Spinal cord (tissue), 10 donors: ENCODE data around the gene CHD3. TPM values are rescaled to one million over a fixed set of nuclear protein-coding genes. Genes with fewer than 3 reads are reported as not detected.
A peak's percentile ranks its signal among the peaks of the same experiment; 100 is the strongest.

Experiments
- DNase-seq, 6 donors: peaks; one replicate each; pipeline versions ENCODE4 v3.0.0 to v3.0.0-alpha.2; 2013 to 2015; ENCODE audit warnings: low spot score in 6 of 6, low read depth in 4 of 6
- H3K27ac ChIP-seq: one replicate; pipeline ENCODE4 v1.5.1; 2013; ENCODE audit warnings: low read depth, low read length, control low read depth
- H3K27me3 ChIP-seq: one replicate; pipeline ENCODE4 v1.6.1; 2013; ENCODE audit warnings: low read length; ENCODE audit not compliant: control insufficient read depth, insufficient read depth
- H3K36me3 ChIP-seq: one replicate; pipeline ENCODE4 v1.6.1; 2013; ENCODE audit warnings: low read length; ENCODE audit not compliant: control insufficient read depth, insufficient read depth
- H3K4me1 ChIP-seq: one replicate; pipeline ENCODE4 v1.6.1; 2013; ENCODE audit warnings: low read length; ENCODE audit not compliant: control insufficient read depth, insufficient read depth
- H3K4me3 ChIP-seq: one replicate; pipeline ENCODE4 v1.5.1; 2013; ENCODE audit warnings: low read depth, low read length, control low read depth
- H3K9me3 ChIP-seq: one replicate; pipeline ENCODE4 v1.6.1; 2013; ENCODE audit warnings: low read length; ENCODE audit not compliant: control insufficient read depth, insufficient read depth
- WGBS: methylation state at CpG from one replicate; pipeline ENCODE4 v1.1.5; 2013; ENCODE audit warnings: missing lambda C conversion rate; ENCODE audit not compliant: insufficient coverage; 5-methylcytosine and 5-hydroxymethylcytosine counted together
- polyA plus RNA-seq, 2 donors: library from polyadenylated mRNA; unstranded; fragments of 120-200 nt; gene quantifications; one replicate each; pipeline ENCODE4 v1.2.1, GENCODE V29; 2013; ENCODE audit not compliant: insufficient read length in 2 of 2
- total RNA-seq, 2 donors: library from RNA; depleted of rRNA in 1 of 2; stranded (reverse); fragments of 120-200 nt in 1 of 2; fragments of >200 nt in 1 of 2; gene quantifications; one replicate each; pipeline versions ENCODE4 v1.2.3 to v1.2.4, GENCODE V29; 2013 to 2014
- donor health status: healthy.

The CHD3 gene
- total and polyA plus RNA-seq, 4 donors = 87.0 to 188 (median 127) TPM

- Histone ChIP-seq H3K4me1 (peaks cover 12% of the 10 kb centered on the region), H3K4me3 (no peak overlapping the region), H3K36me3 (peaks cover 60% of the 10 kb centered on the region), H3K27me3 (no peaks in the 10 kb centered on the region), H3K9me3 (no peaks in the 10 kb centered on the region), H3K27ac (no peak overlapping the region)
- no peak for DNase-seq
- WGBS = 82% methylated on average over 2 of the region's 9 CpGs
Measured at GRCh38 chr17:7911116-7911515, 22.5 kb downstream of the CHD3 start.

GRCh38 chr17:7912927-7913524 is 24.4 kb downstream of the CHD3 start:
- peaks cover 41% of the 10 kb centered on the region for H3K36me3 ChIP-seq
- no CpG with 5 or more reads among the region's 3 CpGs for WGBS
- peak in 2 of 6 donors; percentile 81 to 90 for DNase-seq
- H3K4me1 ChIP-seq = peaks cover 21% of the 10 kb centered on the region
- no peak overlapping the region for H3K27ac ChIP-seq
- no peaks in the 10 kb centered on the region for H3K9me3 ChIP-seq
- H3K27me3 ChIP-seq = no peaks in the 10 kb centered on the region
- H3K4me3 ChIP-seq = no peak overlapping the region

GRCh38 chr17:7915179-7915610 is 26.6 kb downstream of the CHD3 start:
- H3K36me3 ChIP-seq = peaks cover 23% of the 10 kb centered on the region
- H3K27me3 ChIP-seq = no peaks in the 10 kb centered on the region
- DNase-seq = no peak
- 0% methylated on average over 11 of the region's 15 CpGs for WGBS
- peak overlapping the region; percentile 71 for H3K4me3 ChIP-seq
- peaks cover 21% of the 10 kb centered on the region for H3K4me1 ChIP-seq
- no peaks in the 10 kb centered on the region for H3K9me3 ChIP-seq
- peak overlapping the region; percentile 92 for H3K27ac ChIP-seq

- no peaks in the 10 kb centered on the region for H3K27me3 ChIP-seq
- DNase-seq = peak; percentile 89 to 99 (median 92)
- no peaks in the 10 kb centered on the region for H3K9me3 ChIP-seq
- peaks cover 21% of the 10 kb centered on the region for H3K4me1 ChIP-seq
- under 1% methylated on average over 93 of the region's 100 CpGs for WGBS
- peak within 1 kb of the TSS; percentile 71 for H3K4me3 ChIP-seq
- peaks cover 17% of the 10 kb centered on the region for H3K36me3 ChIP-seq
- peak within 1 kb of the TSS; percentile 96 for H3K27ac ChIP-seq
Measured at GRCh38 chr17:7915611-7916384, 27.2 kb downstream of the CHD3 start, which contains the start of gene RNF227. Gene RNF227 (minus strand): TSS chr17:7916289. CDS start chr17:7916195, 94 bp downstream.

GRCh38 chr17:7916385-7916682 is 27.7 kb downstream of the CHD3 start:
- peaks cover 21% of the 10 kb centered on the region for H3K4me1 ChIP-seq
- H3K27me3 ChIP-seq = no peaks in the 10 kb centered on the region
- WGBS = 20% methylated on average over 15 of the region's 15 CpGs
- peak overlapping the region; percentile 96 for H3K27ac ChIP-seq
- H3K36me3 ChIP-seq = peaks cover 12% of the 10 kb centered on the region
- peak overlapping the region; percentile 70 for H3K4me3 ChIP-seq
- no peak for DNase-seq
- H3K9me3 ChIP-seq = no peaks in the 10 kb centered on the region

- H3K27ac ChIP-seq = peak overlapping the region; percentile 96
- peak overlapping the region; percentile 70 for H3K4me3 ChIP-seq
- no peaks in the 10 kb centered on the region for H3K9me3 ChIP-seq
- DNase-seq = no peak
- 69% methylated on average over 2 of the region's 2 CpGs for WGBS
- peaks cover 21% of the 10 kb centered on the region for H3K4me1 ChIP-seq
- peaks cover 7% of the 10 kb centered on the region for H3K36me3 ChIP-seq
- H3K27me3 ChIP-seq = no peaks in the 10 kb centered on the region
Measured at GRCh38 chr17:7916808-7917207, 28.2 kb downstream of the CHD3 start.

GRCh38 chr17:7922269-7922844 is 33.8 kb downstream of the CHD3 start:
- H3K9me3 ChIP-seq = no peaks in the 10 kb centered on the region
- DNase-seq = peak in 1 of 6 donors; percentile 53
- peaks cover 5% of the 10 kb centered on the region for H3K36me3 ChIP-seq
- H3K27me3 ChIP-seq = no peaks in the 10 kb centered on the region
- peaks cover 17% of the 10 kb centered on the region for H3K4me1 ChIP-seq
- H3K4me3 ChIP-seq = peak overlapping the region; percentile 52
- 29% methylated on average over 15 of the region's 16 CpGs for WGBS
- peak overlapping the region; percentile 41 for H3K27ac ChIP-seq

GRCh38 chr17:7922845-7923628 is 34.4 kb downstream of the CHD3 start:
- Histone ChIP-seq H3K9me3 (no peaks in the 10 kb centered on the region), H3K4me1 (peaks cover 17% of the 10 kb centered on the region), H3K27me3 (no peaks in the 10 kb centered on the region), H3K4me3 (peak overlapping the region; percentile 52), H3K27ac (peak overlapping the region; percentile 41), H3K36me3 (peaks cover 5% of the 10 kb centered on the region)
- 10% methylated on average over 39 of the region's 45 CpGs for WGBS
- peak in 5 of 6 donors; percentile 57 to 98 (median 87) for DNase-seq

GRCh38 chr17:7927596-7927995 is 39.0 kb downstream of the CHD3 start:
- Histone ChIP-seq H3K27ac (no peak overlapping the region), H3K27me3 (no peaks in the 10 kb centered on the region), H3K36me3 (peaks cover 8% of the 10 kb centered on the region), H3K9me3 (no peaks in the 10 kb centered on the region), H3K4me3 (no peak overlapping the region), H3K4me1 (peaks cover 47% of the 10 kb centered on the region)
- 96% methylated on average over 3 of the region's 3 CpGs for WGBS
- no peak for DNase-seq
